GM19328 (cell line): ENCODE data around the gene CHSY1.

Experiments used
- ATAC-seq: cut with Tn5 transposase; IDR thresholded peaks from one replicate; pipeline ENCODE4 v1.9.1; 2021; ENCODE audit warnings: mild to moderate bottlenecking, moderate library complexity; ENCODE audit not compliant: unreplicated experiment

The CHSY1 gene

DNA sequence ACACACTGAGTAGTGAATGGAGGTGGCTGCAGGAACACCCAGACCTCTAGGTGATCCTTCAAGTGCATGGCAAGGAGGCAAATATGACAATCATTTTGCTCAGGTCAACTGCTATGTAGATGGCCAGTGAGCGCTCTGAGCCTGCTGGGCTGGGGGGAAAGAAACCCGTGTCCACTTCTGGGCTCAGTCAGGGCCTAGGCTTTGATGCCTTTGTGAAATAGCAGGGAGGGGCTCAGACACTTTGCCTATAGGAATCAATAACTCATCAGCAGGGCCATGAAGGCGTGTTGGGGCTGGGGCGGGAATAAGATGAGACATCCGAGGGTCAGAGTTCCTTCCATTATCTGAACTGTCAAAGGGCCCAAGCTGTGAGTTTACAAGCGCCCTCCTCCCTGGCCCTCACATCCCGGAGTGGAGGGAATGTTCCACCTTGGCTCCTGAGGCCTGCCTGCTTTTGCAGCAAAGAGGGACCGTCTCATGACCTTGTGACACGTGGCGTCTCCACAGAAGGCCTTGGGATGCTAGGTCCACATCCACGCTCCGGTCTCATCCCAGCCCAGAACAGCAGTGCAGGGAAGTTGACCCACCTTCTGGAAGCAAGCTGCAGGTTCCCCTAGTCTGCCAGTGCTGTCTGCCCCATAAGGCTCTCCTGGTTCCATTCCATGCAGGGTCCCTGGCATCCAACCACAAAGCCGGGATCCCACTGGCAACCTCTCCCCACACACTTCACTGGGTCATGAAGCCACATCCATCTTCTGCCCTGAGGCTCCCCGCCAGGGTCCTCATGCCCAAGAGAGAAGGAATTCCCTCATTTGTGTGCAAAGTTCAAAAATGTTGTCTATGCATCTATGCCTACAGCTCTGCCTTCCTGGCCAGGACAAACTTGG, 78.4 kb downstream of the CHSY1 start:
- no peak for ATAC-seq

DNA sequence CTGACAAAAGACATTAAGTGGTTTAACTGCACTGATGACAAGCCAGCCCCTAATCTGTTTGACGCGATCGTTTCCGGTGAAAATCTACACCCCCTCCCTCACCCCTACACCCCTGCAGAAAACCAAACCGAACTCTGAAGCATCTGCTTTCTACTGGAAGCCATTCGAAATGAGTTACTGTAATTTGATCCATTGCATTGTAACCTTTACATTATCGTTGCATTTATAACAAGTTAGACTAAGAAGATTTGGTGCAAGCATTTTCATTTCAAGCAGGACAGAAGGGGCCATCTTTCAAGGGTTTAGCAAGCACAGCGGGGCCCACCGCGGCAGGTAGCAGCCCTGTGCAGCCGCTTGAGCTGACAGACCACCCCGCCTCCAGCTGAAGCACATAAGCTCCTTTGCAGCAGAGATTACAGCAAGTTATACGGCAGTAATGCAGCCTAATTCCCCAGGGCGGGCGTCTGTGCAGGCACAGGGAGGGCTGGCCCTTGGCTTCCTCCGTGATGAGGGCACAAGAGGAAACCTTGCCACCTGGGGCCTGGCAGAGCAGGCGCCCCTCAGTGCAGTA, 79.3 kb downstream of the CHSY1 start:
- ATAC-seq: no peak

DNA sequence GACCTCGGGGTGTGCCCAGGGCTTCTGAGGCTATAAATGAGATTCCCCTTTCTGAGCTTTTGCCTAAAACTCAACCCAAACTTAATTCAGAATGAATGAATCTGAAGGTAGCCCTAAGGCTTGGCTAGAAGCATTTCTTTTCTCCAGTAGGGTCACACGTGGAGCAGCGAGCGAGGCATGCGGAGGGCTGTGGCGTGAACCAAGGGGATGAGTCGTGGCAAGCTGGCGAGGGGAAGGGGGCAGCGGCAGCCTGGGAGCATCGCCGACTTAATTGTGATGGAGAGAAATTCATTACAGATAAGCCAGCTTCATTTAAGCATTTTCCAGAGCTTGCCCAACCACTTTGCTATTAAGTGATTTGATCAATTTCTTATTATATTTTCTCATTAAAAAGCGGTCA, 79.9 kb downstream of the CHSY1 start:
- ATAC-seq: no peak

DNA sequence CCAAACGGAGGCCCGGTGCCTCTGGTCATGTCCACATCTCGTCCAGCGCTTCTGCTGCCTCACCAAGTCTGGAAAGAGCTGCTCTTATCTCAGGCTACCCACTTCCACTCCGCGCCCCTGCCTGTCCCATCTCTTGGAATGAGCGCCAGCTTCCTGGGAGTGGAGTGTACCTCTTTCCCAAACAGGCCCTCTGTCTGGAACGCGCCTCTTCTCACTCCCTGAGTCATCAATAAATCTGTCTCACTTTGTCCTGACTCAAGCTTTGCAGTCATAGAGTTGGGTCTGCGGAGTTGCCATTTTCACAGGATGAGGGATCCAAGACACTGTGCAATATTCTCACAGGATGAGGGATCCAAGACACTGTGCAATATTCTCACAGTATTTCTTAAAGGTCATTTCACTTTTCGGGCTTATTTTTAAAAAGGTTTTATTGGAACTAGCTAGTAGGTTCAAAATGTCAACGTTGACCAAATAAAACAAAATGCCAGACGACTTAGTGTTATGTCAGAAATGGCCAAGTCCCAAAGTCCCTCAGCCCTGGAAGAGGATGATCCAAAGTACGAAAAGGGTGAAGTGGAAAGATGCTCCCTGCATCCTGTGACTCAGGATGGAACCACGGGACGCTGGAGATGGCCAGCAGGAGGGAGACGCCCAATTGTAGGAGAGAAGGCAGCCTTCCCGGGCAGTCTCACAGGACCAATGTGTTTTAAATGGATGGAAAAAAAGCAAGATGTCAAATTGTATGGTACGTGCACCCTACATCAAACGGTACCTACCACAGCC, 81.1 kb downstream of the CHSY1 start:
- no peak for ATAC-seq

DNA sequence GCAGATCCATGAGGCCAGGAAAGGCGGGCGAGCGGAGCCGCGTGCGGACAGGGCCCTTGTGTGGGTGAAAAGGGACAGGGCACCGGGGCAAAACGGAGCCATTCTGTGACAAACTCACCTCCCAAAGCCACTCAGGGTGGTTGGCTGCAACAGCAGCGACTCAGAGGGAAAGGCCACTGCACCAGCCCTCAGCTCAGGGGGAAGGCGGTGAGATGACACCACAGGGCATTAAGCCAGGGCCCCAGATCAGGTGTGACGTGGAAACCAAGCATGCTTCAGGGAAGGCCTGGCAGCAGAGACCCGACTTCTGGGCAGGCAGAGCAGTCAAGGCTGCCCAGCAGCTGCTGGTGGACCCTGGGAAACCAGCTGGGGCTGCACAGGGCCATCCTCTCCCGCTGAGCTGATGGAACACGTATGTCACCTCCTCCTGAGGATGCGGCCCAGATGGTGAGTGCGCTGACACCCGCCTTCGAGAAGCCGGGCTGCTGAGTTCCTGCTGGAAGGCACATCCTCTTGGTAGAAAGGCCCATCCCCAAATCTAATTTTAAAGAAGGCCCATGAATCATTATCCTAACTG, 82.3 kb downstream of the CHSY1 start:
- ATAC-seq: no peak

DNA sequence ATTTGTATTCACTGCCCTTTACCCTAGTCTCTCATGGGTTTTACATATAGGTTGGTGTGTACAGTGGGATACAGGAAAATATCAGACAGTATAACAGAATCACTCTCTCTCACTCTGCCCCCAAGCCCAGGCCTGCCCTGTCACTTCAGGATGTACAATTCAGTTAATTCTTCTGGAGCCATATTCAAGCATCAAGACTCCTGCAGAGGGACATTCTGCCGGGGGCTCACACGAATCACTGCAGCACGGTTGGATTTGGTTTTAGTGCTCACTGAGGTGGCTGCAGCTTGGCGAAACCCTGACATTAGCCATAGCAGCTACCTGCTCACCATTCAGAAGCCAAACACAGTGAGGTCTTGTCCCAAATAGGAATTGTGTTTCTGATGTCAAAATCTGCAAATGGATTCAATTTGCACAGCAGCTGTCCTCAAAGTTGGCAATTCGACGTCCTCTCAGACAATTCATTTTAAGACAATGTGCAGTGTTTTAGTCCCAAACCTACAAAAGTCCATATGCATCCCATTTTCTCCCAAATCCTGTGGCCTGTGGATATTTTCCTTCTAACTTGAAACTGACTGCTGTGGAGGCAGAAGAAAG, 82.9 kb downstream of the CHSY1 start:
- no peak for ATAC-seq

DNA sequence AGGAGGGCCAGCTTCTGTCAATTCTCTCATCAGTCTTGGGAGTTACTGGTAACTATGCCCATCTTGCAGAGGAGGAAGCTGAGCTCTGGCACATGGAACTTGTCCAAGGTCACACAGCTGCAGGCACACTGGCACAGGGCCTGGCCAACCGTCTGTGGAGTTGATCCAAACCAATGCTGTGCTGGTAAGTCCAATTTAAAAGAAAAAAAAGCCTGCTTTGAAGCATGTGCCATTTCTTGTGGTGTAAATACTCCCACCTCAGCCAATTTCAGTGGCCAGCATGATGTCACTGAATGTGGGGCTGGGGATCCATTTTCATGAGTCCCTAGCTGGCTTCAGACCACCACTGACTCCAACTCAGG, 83.4 kb downstream of the CHSY1 start:
- ATAC-seq: no peak

DNA sequence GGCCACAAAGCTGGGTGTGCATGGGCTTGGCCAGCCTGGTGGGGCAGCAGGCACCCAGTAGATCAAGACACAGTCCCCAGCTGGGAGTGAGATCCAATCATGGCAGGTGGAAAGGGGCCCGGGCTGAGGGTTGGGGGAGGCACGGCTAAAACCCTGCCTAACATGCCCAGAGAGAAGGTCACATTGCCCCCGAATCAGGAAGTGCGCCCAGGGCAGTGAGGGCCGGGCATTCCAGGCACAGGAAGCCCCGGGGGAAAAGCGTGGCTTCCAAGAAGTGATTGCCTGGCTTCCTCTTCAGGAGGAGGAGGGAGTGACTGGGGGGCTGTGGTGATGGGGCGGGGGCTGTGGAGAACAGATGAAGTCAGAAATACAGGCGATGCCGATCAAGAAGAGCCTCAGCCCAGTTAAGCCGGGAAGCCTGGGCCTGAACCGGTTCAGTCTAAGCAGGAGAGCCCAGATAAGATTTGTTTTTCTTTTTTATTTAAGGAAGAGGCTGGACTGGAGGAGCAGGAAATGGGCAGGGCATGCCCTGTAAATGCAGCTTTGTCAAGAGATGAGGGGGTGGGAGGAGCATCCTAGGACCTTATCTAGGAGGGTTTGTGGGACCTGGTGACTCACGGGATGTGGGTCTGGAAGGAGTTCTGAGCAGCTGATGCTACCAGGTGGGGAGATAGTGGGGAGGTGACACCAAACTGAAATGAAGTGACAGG, 83.9 kb downstream of the CHSY1 start:
- no peak for ATAC-seq

DNA sequence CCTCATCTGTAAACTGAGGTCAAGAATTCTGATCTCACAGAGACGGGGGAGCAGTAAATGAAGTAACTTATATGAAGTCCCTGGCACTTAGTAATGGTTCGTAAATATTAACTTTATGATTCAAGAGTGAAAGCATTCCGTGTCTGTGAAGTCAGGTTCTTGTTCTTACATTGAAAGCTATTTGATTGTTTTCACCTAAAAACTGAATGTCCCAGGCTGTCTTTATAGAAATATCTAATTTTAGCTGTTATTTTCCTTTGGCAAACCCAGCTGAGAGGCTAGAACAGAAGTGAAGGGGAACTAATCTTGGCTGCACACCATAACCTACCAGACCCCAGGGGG, 84.5 kb downstream of the CHSY1 start:
- no peak for ATAC-seq

DNA sequence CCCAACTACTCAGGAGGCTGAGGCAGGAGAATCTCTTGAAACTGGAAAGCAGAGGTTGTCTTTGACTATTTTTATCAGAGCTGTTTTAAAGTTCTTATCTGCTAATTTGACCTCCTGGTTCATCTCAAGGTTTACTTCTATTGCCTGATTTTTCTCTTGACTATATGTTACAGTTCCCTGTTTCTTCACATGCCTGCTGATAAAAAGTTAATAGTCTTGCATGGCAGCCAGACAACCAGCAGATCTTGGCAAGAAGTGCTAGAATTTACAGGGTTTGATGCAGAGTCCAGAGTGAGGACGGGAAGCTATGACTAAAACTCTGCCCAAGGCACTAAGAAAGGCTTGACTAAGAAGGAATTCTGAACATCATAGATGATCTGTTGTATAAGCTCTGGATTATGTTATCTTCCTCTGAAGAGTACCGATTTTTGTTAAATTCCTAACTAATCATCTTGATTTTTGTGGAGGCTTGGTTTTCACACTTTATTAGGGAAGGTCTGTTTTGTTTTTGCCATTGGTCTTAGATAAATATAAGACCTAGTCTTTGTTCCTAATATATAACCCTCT, 85.9 kb downstream of the CHSY1 start:
- no peak for ATAC-seq

DNA sequence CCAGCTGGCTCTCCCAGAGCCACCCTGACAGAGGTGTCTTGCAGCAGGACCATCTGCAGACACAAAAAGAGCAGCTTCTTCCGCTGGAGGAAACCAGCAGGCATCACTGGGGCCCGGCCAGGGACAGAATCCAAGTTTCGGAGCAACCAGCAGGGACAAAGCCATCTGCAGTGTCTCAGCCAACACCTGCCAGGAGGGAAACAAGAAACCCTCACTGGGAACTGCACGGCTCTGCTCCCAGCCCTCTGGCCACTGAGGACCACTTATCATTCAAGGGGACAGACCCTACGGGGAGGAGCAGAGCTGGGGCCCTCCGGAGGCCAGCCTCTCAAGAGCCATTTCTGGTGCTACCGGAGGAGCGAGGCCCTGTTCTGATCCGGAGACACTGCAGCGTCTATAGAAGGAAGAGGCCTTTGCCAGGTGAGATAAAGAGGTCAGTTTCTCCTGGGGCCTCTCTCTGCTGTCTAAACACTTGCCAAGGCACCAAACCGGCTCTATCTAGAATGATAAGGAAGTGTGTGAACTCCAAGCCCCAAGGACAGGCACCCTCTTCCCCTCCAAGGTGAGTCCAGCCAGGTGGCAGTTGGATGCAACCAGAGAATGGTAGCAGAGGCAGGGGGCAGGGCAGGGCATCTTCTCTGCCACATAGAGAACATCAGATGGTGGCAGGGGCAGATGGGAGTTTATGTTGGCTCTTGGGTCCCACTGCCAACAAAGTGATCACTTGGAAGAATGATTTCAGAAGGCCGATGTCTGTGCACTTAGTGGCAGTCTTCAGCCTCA, 89.0 kb downstream of the CHSY1 start:
- ATAC-seq: no peak

DNA sequence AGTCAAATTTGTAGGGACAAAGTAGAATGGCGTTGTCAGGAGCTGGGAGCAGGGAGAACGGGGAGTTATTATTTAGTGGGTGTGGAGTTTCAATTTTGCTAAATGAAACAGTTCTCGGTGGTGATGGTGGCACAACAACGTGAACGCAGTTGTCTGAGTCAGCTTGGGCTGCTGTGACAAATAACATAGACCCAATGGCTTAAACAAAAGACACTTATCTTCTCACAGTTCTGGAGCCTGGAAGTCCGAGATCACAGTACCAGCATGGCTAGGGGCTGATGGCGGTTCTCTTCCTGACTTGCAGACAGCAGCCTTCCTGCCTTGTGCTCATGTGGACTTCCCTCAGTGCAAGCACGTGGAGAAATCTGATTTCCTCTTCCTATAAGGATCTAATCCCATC, 90.2 kb downstream of the CHSY1 start:
- no peak for ATAC-seq

DNA sequence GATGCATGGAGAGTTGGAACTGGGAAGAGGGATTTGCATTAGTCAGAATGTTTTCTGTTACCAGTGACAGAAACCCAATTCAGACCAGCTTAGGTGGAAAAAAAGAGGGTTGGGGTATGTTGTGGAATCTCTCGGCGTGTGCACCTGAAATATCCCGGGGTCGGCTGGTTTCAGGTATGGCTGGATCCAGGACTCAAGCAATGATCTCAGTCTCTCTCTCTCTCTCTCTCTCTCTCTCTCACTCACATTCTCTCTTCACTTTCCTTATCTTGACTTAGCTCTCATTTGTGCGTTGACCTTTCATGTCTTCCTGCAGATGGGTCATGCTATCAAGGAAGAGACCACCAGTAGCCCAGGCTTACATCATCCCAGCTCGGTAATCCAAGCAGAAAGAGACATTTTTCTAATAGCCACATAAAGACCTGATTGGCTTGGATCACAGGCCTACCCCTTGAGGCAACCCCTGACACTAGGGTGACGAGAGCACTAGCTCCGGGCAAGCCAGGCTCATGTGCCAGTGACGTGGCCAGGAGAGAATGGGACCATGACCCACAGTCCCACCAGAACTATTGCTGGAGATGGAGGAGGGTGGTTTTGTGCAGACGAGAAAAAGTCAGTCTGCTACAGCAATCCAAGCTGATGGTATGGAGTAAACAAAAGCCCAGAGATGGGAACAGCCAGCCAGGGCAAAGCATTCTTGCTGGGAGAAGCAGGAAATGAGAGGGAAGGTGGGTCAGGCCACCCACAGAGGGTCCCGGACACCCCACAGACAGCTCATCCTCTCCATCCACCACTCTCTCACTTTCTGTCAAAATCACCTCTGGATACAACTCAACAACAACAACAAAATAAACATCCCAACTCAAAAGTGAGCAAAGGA, 91.7 kb downstream of the CHSY1 start:
- no peak for ATAC-seq

DNA sequence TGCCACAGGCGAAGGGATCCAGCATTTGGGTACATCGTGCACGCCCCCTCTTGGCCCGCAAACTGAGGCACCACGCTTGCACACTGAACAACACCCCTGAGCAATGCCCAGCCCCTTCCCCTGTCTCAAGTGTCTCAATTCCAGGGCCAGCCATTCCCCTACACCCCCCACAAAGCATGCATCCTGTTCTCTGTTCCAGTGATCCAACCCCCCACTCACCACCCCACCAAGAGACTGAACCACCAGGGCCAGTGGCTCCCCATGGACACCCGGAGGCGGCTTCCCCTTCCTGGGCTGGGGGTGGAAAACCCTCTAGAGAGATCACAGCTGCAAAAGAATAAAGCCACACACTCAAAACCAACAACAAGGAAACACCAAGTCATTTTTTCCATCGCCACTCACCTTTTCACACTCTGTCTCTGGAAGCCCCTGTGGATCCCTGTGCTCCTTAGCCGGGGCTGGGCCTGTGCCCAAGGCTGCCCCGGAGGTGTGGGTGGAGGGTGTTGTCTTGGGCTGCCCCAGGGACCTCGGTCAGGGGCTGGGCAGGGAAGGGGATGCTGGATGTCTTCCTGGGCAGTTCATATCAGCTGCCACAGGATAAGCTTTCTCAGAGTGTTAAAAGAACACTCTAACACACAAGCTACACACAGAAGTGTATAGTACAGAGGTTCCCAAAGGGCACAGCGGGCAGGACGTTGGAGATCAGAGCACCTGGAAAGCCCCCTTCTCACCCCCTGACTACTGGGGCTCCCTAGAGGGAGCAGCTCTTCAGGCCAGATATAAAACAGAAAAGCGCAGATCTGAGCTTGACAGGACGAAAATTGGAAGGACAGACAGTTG, 92.5 kb downstream of the CHSY1 start:
- ATAC-seq: no peak

DNA sequence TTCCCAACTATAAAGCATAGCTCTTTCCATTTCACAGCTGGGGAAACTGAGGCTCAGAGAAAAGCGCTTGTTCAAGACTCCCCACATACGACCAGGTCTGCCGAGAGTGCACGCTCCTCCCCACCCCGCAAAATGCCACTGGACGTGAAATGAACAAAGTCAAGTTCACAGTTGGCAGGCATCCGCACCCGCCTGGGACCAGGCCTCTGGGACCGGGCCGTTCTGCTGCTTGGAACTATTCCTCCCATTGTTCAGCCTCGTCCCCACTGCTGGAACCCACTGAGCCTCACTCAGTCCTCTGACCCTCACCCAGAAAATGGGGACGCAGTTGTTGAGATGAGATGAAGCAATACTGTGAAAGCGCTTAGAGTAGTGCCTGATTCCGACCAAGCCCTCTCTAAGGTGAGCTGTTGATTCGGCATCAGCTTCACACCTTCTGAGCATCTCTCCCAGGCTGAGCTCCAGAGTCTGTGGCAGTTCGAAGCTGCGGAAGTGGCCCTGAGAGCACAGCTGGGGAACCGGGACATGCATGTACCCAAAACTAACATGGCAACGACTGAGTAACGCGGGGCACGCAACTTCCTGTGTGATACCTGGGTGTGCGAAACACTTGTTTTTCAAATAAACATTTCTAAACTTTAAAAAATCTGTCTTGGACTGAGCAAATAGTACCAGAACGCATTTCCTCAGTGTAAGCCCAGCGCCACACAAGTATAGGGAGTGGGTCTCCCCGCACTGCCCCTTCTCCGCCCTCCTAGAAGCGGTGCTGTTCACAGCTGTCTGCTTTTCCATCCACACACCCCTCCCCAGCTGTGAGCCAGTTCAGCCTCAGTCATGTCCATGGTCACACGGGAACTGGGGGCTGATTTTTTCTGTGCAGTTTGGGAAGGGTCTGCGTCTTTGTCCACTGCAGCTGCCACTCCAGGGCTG, 93.4 kb downstream of the CHSY1 start:
- ATAC-seq: no peak

DNA sequence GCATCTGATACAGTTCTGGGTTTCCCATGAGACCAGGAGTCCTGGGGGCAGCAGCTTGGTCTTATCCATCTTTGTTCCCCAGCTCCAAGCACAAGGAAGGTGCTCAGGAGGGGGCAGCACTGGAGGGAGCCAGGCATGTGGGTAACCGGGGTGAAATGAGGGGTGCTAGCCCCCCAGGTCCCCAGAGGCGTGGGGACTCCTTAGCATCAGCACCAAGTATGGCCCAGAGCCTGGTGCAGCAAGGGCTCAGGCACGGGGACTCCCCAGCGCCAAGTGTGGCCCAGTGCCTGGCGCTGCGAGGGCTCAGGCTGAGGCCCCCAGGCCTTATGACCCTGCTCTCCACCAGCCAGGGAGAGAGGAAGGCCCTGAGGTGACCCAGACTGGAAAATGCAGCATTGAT, 94.1 kb downstream of the CHSY1 start:
- no peak for ATAC-seq
